Left lung (tissue), 10 donors: ENCODE data around the gene RBL2. TPM values are rescaled to one million over a fixed set of nuclear protein-coding genes. Genes with fewer than 3 reads are reported as not detected.

Experiments
- ATAC-seq: fragments of 200-7000 bp; cut with Tn5 transposase; one replicate; pipeline ENCODE4 v1.9.1; 2020; ENCODE audit warnings: moderate library complexity
- DNase-seq, 4 donors: peaks; one replicate each; pipeline ENCODE4 v3.0.0-alpha.2; 2013 to 2020
- H3K27ac ChIP-seq, 2 donors: fragments of 200-600 bp; sonication (generic) in 1 of 2; one replicate each; pipeline versions ENCODE4 v1.5.0 to v1.8.0; 2020 to 2021
- H3K27me3 ChIP-seq, 2 donors: fragments of 200-600 bp; sonication (generic) in 1 of 2; one replicate each; pipeline versions ENCODE4 v1.5.0 to v1.8.0; 2020 to 2021
- H3K36me3 ChIP-seq, 2 donors: fragments of 200-600 bp; sonication (generic) in 1 of 2; one replicate each; pipeline versions ENCODE4 v1.5.0 to v1.8.0; 2020 to 2021
- H3K4me1 ChIP-seq, 2 donors: fragments of 200-600 bp; one replicate each; pipeline ENCODE4 v1.8.0; 2021
- H3K4me3 ChIP-seq, 2 donors: fragments of 200-600 bp; sonication (generic) in 1 of 2; one replicate each; pipeline versions ENCODE4 v1.5.0 to v1.8.0; 2020 to 2021; ENCODE audit warnings: mild to moderate bottlenecking in 1 of 2
- H3K9me3 ChIP-seq, 2 donors: fragments of 200-600 bp; sonication (generic) in 1 of 2; one replicate each; pipeline versions ENCODE4 v1.5.0 to v1.8.0; 2020 to 2021
- CTCF ChIP-seq, 2 donors: fragments of 200-600 bp; sonication (generic) in 1 of 2; IDR thresholded peaks; one replicate each; pipeline versions ENCODE4 v1.5.0 to v1.8.0; 2021; ENCODE audit warnings: antibody characterized with exemption in 2 of 2
- intact Hi-C, 2 donors: fragments of 100-400 bp; cut with DNase I; formaldehyde crosslinking; loops; one replicate each; pipeline versions ENCODE4 v1.11.2 to v1.14.2; 2022
- polyA plus RNA-seq, 6 donors: library from polyadenylated mRNA; unstranded; fragments of 120-200 nt; gene quantifications; one replicate each; pipeline ENCODE4 v1.2.1, GENCODE V29; 2013; ENCODE audit not compliant: insufficient read length in 6 of 6
- total RNA-seq, 2 donors: library from RNA; stranded (reverse); fragmentation: NEBNext Ultra II Directional; extraction: Animal tissue kit (Norgen Biotek cat#: 25700); gene quantifications; one replicate each; pipeline ENCODE4 v1.2.1, GENCODE V29; 2021
- donor health status: DM: no; HTN: yes; CAD: no.
- donor health status: DM: no; HTN: no; CAD: no.

The RBL2 gene
- total and polyA plus RNA-seq, 8 donors, result 62.1 to 121 (median 93.3) TPM

- H3K27ac ChIP-seq, result peak overlapping the region; percentile 93 to 99
- H3K9me3 ChIP-seq, result peaks cover 0 to 7% of the 10 kb centered on the region in 2 donors
Observed at GRCh38 chr16:53433509-53433908, 762 bp upstream of the RBL2 start.

GRCh38 chr16:53433930-53434376, 318 bp upstream of the RBL2 start:
- ATAC-seq (peak; percentile 1), DNase-seq (peak in 1 of 4 donors; percentile 5)
- H3K36me3 ChIP-seq, result no peaks in the 10 kb centered on the region
- peak overlapping the region; percentile 95 to 100 for H3K4me3 ChIP-seq
- H3K9me3 ChIP-seq, result peaks cover 0 to 7% of the 10 kb centered on the region in 2 donors
- TF ChIP-seq CTCF (IDR thresholded peaks at IDR 0.05), result no peak
- intact Hi-C loops, result no loop called here
- peak overlapping the region; percentile 93 to 99 for H3K27ac ChIP-seq
- peaks cover 7 to 28% of the 10 kb centered on the region in 2 donors for H3K4me1 ChIP-seq
- H3K27me3 ChIP-seq, result no peaks in the 10 kb centered on the region

More at GRCh38 chr16:53433509-53433908, 762 bp upstream of the RBL2 start:
- H3K27me3 ChIP-seq, result no peaks in the 10 kb centered on the region
- H3K4me3 ChIP-seq, result peak overlapping the region; percentile 95 to 100
- H3K4me1 ChIP-seq, result peaks cover 7 to 25% of the 10 kb centered on the region in 2 donors
- H3K36me3 ChIP-seq, result no peaks in the 10 kb centered on the region
- ATAC-seq (peak; percentile 30), DNase-seq (peak in 3 of 4 donors; percentile 16 to 64 (median 42))
- no peak for TF ChIP-seq CTCF (IDR thresholded peaks at IDR 0.05)
- intact Hi-C loops, result no loop called here

GRCh38 chr16:53435066-53435688, 906 bp downstream of the RBL2 start:
- TF ChIP-seq CTCF (IDR thresholded peaks at IDR 0.05), result no peak
- no peaks in the 10 kb centered on the region for H3K27me3 ChIP-seq
- peak overlapping the region; percentile 93 to 99 for H3K27ac ChIP-seq
- DNase-seq (peak in 3 of 4 donors; percentile 74 to 87 (median 79)), ATAC-seq (peak; percentile 88)
- peaks cover 7 to 38% of the 10 kb centered on the region in 2 donors for H3K4me1 ChIP-seq
- intact Hi-C loops, result no loop called here
- no peaks in the 10 kb centered on the region for H3K36me3 ChIP-seq
- H3K4me3 ChIP-seq, result peak overlapping the region; percentile 95 to 100
- H3K9me3 ChIP-seq, result no peaks in the 10 kb centered on the region

- no peak for DNase-seq
- TF ChIP-seq CTCF (IDR thresholded peaks at IDR 0.05), result no peak
- H3K4me3 ChIP-seq, result no peak overlapping the region
- ATAC-seq, result no peak
- intact Hi-C loops, result no loop called here
- no peak overlapping the region for H3K27ac ChIP-seq
- peaks cover 7 to 37% of the 10 kb centered on the region in 2 donors for H3K4me1 ChIP-seq
- no peaks in the 10 kb centered on the region for H3K9me3 ChIP-seq
- H3K27me3 ChIP-seq, result no peaks in the 10 kb centered on the region
- H3K36me3 ChIP-seq, result peaks cover 0 to 42% of the 10 kb centered on the region in 2 donors
Observed at GRCh38 chr16:53440125-53440524, 5.9 kb downstream of the RBL2 start.

GRCh38 chr16:53445534-53445933, 11.3 kb downstream of the RBL2 start:
- intact Hi-C loops, result no loop called here
- Histone ChIP-seq H3K4me1 (no peaks in the 10 kb centered on the region), H3K36me3 (peaks cover 0 to 84% of the 10 kb centered on the region in 2 donors), H3K4me3 (no peak overlapping the region), H3K27ac (no peak overlapping the region), H3K27me3 (no peaks in the 10 kb centered on the region), H3K9me3 (no peaks in the 10 kb centered on the region)
- ATAC-seq (peak; percentile 64), DNase-seq (no peak)
- TF ChIP-seq CTCF (IDR thresholded peaks at IDR 0.05), result no peak
